H1 (cell line): ENCODE results near the gene SRCIN1. TPM values are rescaled to one million over a fixed set of nuclear protein-coding genes. Genes with fewer than 3 reads are reported as not detected.

ENCODE experiments used
- CTCF ChIA-PET: fragments of 300-600 bp; sonication (Branson Sonifier 250); formaldehyde crosslinking; loops from one replicate; lab custom pipeline; 2021; ENCODE audit not compliant: partially characterized antibody; lab: Charles Lee
- POLR2A ChIA-PET: fragments of 300-600 bp; sonication (Branson Sonifier 250); formaldehyde crosslinking; loops from one replicate; lab custom pipeline; 2021; ENCODE audit warnings: inconsistent platforms; ENCODE audit not compliant: partially characterized antibody; lab: Charles Lee
- DNase-seq, 2 experiments: peaks; one replicate each; pipeline versions ENCODE4 v3.0.0 to v3.0.0-alpha.2; 2010 to 2022; ENCODE audit warnings: low spot score in 2 of 2, low read depth in 1 of 2, mixed read lengths in 1 of 2
- FAIRE-seq: peaks from 2 replicates; lab custom pipeline; 2011; peaks lifted over from hg19 to GRCh38; lab: Jason Lieb, UNC
- H2AFZ ChIP-seq: 2 replicates; pipeline ENCODE4 v1.8.1; 2012; ENCODE audit warnings: low read length, inconsistent platforms
- H2AK5ac ChIP-seq: 2 replicates; pipeline ENCODE4 v1.6.1; 2013; ENCODE audit warnings: low read depth, low read length
- H2BK120ac ChIP-seq: replicated peaks from 2 replicates; pipeline ENCODE3; 2013; ENCODE audit warnings: low read depth, low read length, inconsistent platforms
- H2BK12ac ChIP-seq: 2 replicates; pipeline ENCODE4 v1.6.1; 2013; ENCODE audit warnings: low read depth, low read length
- H2BK15ac ChIP-seq: 2 replicates; pipeline ENCODE4 v1.6.1; 2013; ENCODE audit warnings: low read length
- H2BK20ac ChIP-seq: 2 replicates; pipeline ENCODE4 v1.6.1; 2013; ENCODE audit warnings: low read length
- H2BK5ac ChIP-seq: 2 replicates; pipeline ENCODE4 v1.6.1; 2013; ENCODE audit warnings: low read depth, low read length
- H3K14ac ChIP-seq: 2 replicates; pipeline ENCODE4 v1.6.1; 2013; ENCODE audit warnings: inconsistent platforms; ENCODE audit not compliant: insufficient read length
- H3K18ac ChIP-seq: 2 replicates; pipeline ENCODE4 v1.6.1; 2013; ENCODE audit warnings: low read length; ENCODE audit errors: extremely low read depth
- H3K23ac ChIP-seq: 2 replicates; pipeline ENCODE4 v1.6.1; 2013; ENCODE audit warnings: inconsistent platforms; ENCODE audit not compliant: insufficient read length
- H3K23me2 ChIP-seq: 2 replicates; pipeline ENCODE4 v1.6.1; 2013; ENCODE audit warnings: low read depth, low read length
- H3K27ac ChIP-seq: 2 replicates; pipeline ENCODE4 v1.6.1; 2011; ENCODE audit warnings: low read depth, low read length, inconsistent platforms
- H3K27me3 ChIP-seq, 4 experiments: replicated peaks in 1 of 4; 1 replicate in 1 of 4; 2 replicates in 3 of 4; pipeline versions ENCODE4 v1.6.1 to v1.8.1; 2011 to 2013; ENCODE audit warnings: low read length in 3 of 4, mild to moderate bottlenecking in 3 of 4, inconsistent platforms in 2 of 4, mixed read lengths in 2 of 4, moderate library complexity in 1 of 4; ENCODE audit not compliant: control insufficient read depth in 3 of 4, insufficient read depth in 3 of 4; ENCODE audit errors: extremely low read depth in 1 of 4
- H3K36me3 ChIP-seq, 4 experiments: 2 replicates each; pipeline versions ENCODE4 v1.6.1 to v1.8.1; 2011 to 2013; ENCODE audit warnings: mild to moderate bottlenecking in 4 of 4, low read length in 3 of 4, moderate library complexity in 2 of 4, control low read depth in 1 of 4, inconsistent platforms in 1 of 4; ENCODE audit not compliant: insufficient read depth in 4 of 4, control insufficient read depth in 2 of 4
- H3K4ac ChIP-seq: replicated peaks from 2 replicates; pipeline ENCODE3; 2013; ENCODE audit warnings: low read length, low read depth, mixed read lengths, inconsistent platforms; ENCODE audit not compliant: insufficient read length
- H3K4me1 ChIP-seq, 4 experiments: replicated peaks in 1 of 4; 1 replicate in 1 of 4; 2 replicates in 3 of 4; pipeline versions ENCODE4 v1.6.1 to v1.8.1; 2011 to 2013; ENCODE audit warnings: low read length in 3 of 4, inconsistent platforms in 2 of 4, mixed read lengths in 1 of 4; ENCODE audit not compliant: insufficient read depth in 4 of 4, control insufficient read depth in 3 of 4
- H3K4me2 ChIP-seq, 2 experiments: 2 replicates each; pipeline versions ENCODE4 v1.6.1 to v1.8.1; 2011 to 2013; ENCODE audit warnings: low read depth in 2 of 2, low read length in 2 of 2, control low read depth in 1 of 2, inconsistent platforms in 1 of 2, mild to moderate bottlenecking in 1 of 2; ENCODE audit not compliant: insufficient read depth in 1 of 2
- H3K4me3 ChIP-seq, 4 experiments: fragments of 200-600, 300-600 bp in 1 of 4; sonication (generic), shearing (Covaris generic), sonication (Bioruptor Twin) in 1 of 4; 2 replicates each; pipeline versions ENCODE4 v1.5.1 to v1.8.1; 2011 to 2016; ENCODE audit warnings: low read length in 4 of 4, low read depth in 3 of 4, control low read depth in 2 of 4, inconsistent platforms in 2 of 4, mild to moderate bottlenecking in 2 of 4, mixed read lengths in 1 of 4, moderate library complexity in 1 of 4; ENCODE audit not compliant: insufficient read depth in 2 of 4; ENCODE audit errors: extremely low read depth in 1 of 4
- H3K56ac ChIP-seq: replicated peaks from 2 replicates; pipeline ENCODE3; 2013; ENCODE audit warnings: low read depth, mild to moderate bottlenecking, mixed read lengths, low read length, inconsistent platforms; ENCODE audit not compliant: insufficient read length
- H3K79me1 ChIP-seq: 2 replicates; pipeline ENCODE4 v1.6.1; 2013; ENCODE audit warnings: low read depth, low read length, control low read depth
- H3K79me2 ChIP-seq, 2 experiments: 2 replicates each; pipeline versions ENCODE4 v1.6.1 to v1.8.1; 2012 to 2013; ENCODE audit warnings: low read length in 2 of 2, mild to moderate bottlenecking in 2 of 2, inconsistent platforms in 1 of 2; ENCODE audit not compliant: insufficient read depth in 2 of 2, control insufficient read depth in 1 of 2
- H3K9ac ChIP-seq, 4 experiments: replicated peaks in 1 of 4; 1 replicate in 1 of 4; 2 replicates in 3 of 4; pipeline versions ENCODE4 v1.6.1 to v1.8.1; 2011 to 2013; ENCODE audit warnings: low read depth in 3 of 4, low read length in 3 of 4, control low read depth in 2 of 4, mild to moderate bottlenecking in 2 of 4, moderate library complexity in 2 of 4, inconsistent platforms in 1 of 4; ENCODE audit errors: extremely low read depth in 1 of 4
- H3K9me3 ChIP-seq, 2 experiments: 2 replicates each; pipeline versions ENCODE4 v1.6.1 to v1.8.1; 2012 to 2013; ENCODE audit warnings: mild to moderate bottlenecking in 2 of 2, moderate library complexity in 2 of 2, control low read depth in 1 of 2, inconsistent platforms in 1 of 2, low read depth in 1 of 2, low read length in 1 of 2, mixed read lengths in 1 of 2; ENCODE audit not compliant: insufficient read depth in 2 of 2
- H4K20me1 ChIP-seq, 2 experiments: replicated peaks in 1 of 2; 2 replicates each; pipeline versions ENCODE3 to v1.8.1; 2011 to 2013; ENCODE audit warnings: inconsistent platforms in 2 of 2, low read length in 2 of 2, mild to moderate bottlenecking in 1 of 2; ENCODE audit not compliant: insufficient read depth in 2 of 2, control insufficient read depth in 1 of 2
- H4K5ac ChIP-seq: 2 replicates; pipeline ENCODE4 v1.6.1; 2013; ENCODE audit warnings: low read length, low read depth, mixed read lengths, inconsistent platforms; ENCODE audit not compliant: insufficient read length
- H4K8ac ChIP-seq: 2 replicates; pipeline ENCODE4 v1.8.0; 2013; ENCODE audit warnings: mild to moderate bottlenecking, moderate library complexity, low read length, inconsistent platforms; ENCODE audit not compliant: insufficient read depth; ENCODE audit errors: extremely low read depth
- H4K91ac ChIP-seq: replicated peaks from 2 replicates; pipeline ENCODE3; 2013; ENCODE audit warnings: low read length, mixed read lengths, inconsistent platforms; ENCODE audit not compliant: insufficient read length
- NRF1 ChIP-seq: IDR thresholded peaks from 2 replicates; pipeline ENCODE4 v1.6.1; 2011; ENCODE audit warnings: mild to moderate bottlenecking, low read depth, low read length, improper control_type of control experiment
- POLR2A ChIP-seq, 2 experiments: IDR thresholded peaks; 1 replicate in 1 of 2; 2 replicates in 1 of 2; pipeline ENCODE4 v1.6.1; 2011; ENCODE audit warnings: low read depth in 2 of 2, low read length in 2 of 2, mild to moderate bottlenecking in 2 of 2; ENCODE audit errors: control extremely low read depth in 1 of 2
- POLR2AphosphoS5 ChIP-seq: IDR thresholded peaks from 2 replicates; pipeline ENCODE4 v1.6.1; 2011; ENCODE audit warnings: low read depth, low read length
- RBBP5 ChIP-seq: IDR thresholded peaks from 2 replicates; pipeline ENCODE4 v1.7.1; 2012; ENCODE audit warnings: low read depth, mild to moderate bottlenecking, inconsistent platforms, low read length, moderate library complexity, borderline replicate concordance
- WGBS, 2 experiments: shearing (Covaris generic) in 1 of 2; methylation state at CpG; one replicate each; pipeline versions ENCODE4 v1.1.6 to v1.1.7; 2013 to 2015; ENCODE audit warnings: low lambda C conversion rate in 2 of 2, mixed read lengths in 2 of 2, inconsistent platforms in 1 of 2, low coverage in 1 of 2, missing lambda C conversion rate in 1 of 2; ENCODE audit not compliant: insufficient replicate concordance in 2 of 2, insufficient coverage in 1 of 2, insufficient read length in 1 of 2; ENCODE audit errors: extremely low coverage in 1 of 2, missing lambda C conversion rate in 1 of 2; 5-methylcytosine and 5-hydroxymethylcytosine counted together
- polyA plus RNA-seq, 7 experiments: library from polyadenylated mRNA; depleted of rRNA in 3 of 7; stranded (reverse) in 5 of 7; unstranded in 2 of 7; fragments of >200 nt in 5 of 7; fragments of 200-250 nt in 2 of 7; gene quantifications; 1 replicate in 5 of 7; 2 replicates in 1 of 7; 4 replicates in 1 of 7; pipeline versions ENCODE4 v1.2.1 to v1.2.3, GENCODE V29; 2011 to 2013; ENCODE audit warnings: missing spikeins in 2 of 7, mixed read lengths in 2 of 7
- total RNA-seq: library from RNA; stranded (reverse); fragmentation: NEBNext Ultra II Directional; extraction: Animal tissue kit (Norgen Biotek cat#: 25700); gene quantifications from 2 replicates; pipeline ENCODE4 v1.2.1, GENCODE V29; 2021

SRCIN1 gene
- total and polyA plus RNA-seq, 2 of the 8 experiments (the other 6 are each of a cell fraction or from before 2014, with no cell fraction given), result 2.8 to 3.8 TPM

GRCh38 chr17:38511150-38512108, 94.3 kb downstream of the SRCIN1 start:
- Histone ChIP-seq H2BK5ac (no peak overlapping the region), H3K4me1 (peaks cover 4 to 28% (median 21%) of the 10 kb centered on the region in 4 experiments), H3K23me2 (peaks cover 19% of the 10 kb centered on the region), H4K8ac (no peak overlapping the region), H3K56ac (no peak overlapping the region), H3K4ac (no peak overlapping the region)
- no peak for TF ChIP-seq NRF1
- no peak for TF ChIP-seq RBBP5
- TF ChIP-seq POLR2A (IDR thresholded peaks at IDR 0.05; ENCODE audit: control extremely low read depth in 1 of 2, low read depth in 2 of 2, low read length in 2 of 2), result peak in 1 of 2 experiments; percentile 60
- peak; percentile 83 for TF ChIP-seq POLR2AphosphoS5
- TF ChIP-seq, all 59 proteins: peak for 2
- Histone ChIP-seq H3K9me3 (no peaks in the 10 kb centered on the region), H3K27ac (no peak overlapping the region), H2BK15ac (peak overlapping the region; percentile 29; the same call in 1 of the 2 replicates), H3K79me1 (no peaks in the 10 kb centered on the region), H3K36me3 (0 out of 8 replicates have a peak, but pooled peaks cover 0 to 1% (median 0%) of the 10 kb centered on the region in 4 experiments), H3K14ac (no peak overlapping the region), H4K91ac (no peak overlapping the region), H3K23ac (no peak overlapping the region), H3K4me3 (peak overlapping the region; percentile 16 to 59 (median 23); a peak in 7 of 8 replicates), H3K79me2 (no peaks in the 10 kb centered on the region), H2AFZ (no peak overlapping the region), H2BK120ac (no peak overlapping the region), H2AK5ac (no peak overlapping the region), H3K4me2 (peak overlapping the region; percentile 83 to 95), H4K5ac (no peak overlapping the region), H2BK20ac (no peak overlapping the region), H2BK12ac (0 out of 2 replicates have a peak overlapping the region, but pooled peaks have one; percentile 27), H3K9ac (peak overlapping the region in 2 of 4 experiments; percentile 25 to 33; a peak in 2 of 7 replicates), H3K18ac (peak overlapping the region; percentile 71; the same call in 1 of the 2 replicates), H3K27me3 (peaks cover 0 to 24% (median 11%) of the 10 kb centered on the region in 4 experiments; a peak in 4 of 7 replicates), H4K20me1 (peaks cover 0 to 3% of the 10 kb centered on the region in 2 experiments)
- WGBS, 2 experiments, result 23% methylated on average over 15 of the region's 15 CpGs; no CpG with 5 or more reads in 1 of the 2 experiments
- DNase-seq (no peak), FAIRE-seq (no peak)
- ChIA-PET POLR2A (interaction anchor here (0.7 to 2.6 kb wide), 19 partner anchors 10 to 160 kb away, joined by 3 to 6 read pairs (median 4); partner anchors contain the start of gene SOCS7), CTCF (interaction anchor here (0.8 to 14.4 kb wide), 9 partner anchors 22 to 165 kb away, joined by 3 to 190 read pairs (median 29); partner anchors contain the start of gene EPOP)
